Activated naive CD4-positive, alpha-beta T cell treated with Interleukin-2 at 50 U/mL for 16 hours (primary cell): ENCODE results near the gene ACOT11.

Source experiments
- DNase-seq: peaks from one replicate; pipeline ENCODE4 v3.0.0-alpha.2; 2020

ACOT11 gene

GRCh38 chr1:54538538-54538937 lies 9.5 kb upstream of the ACOT11 start:
- no peak for DNase-seq

- no peak for DNase-seq
Measured at GRCh38 chr1:54540582-54541295, 7.3 kb upstream of the ACOT11 start.

- DNase-seq: peak; percentile 52
Measured at GRCh38 chr1:54542120-54542961, 5.7 kb upstream of the ACOT11 start.

- DNase-seq: no peak
Measured at GRCh38 chr1:54542962-54543539, 5.0 kb upstream of the ACOT11 start.

- no peak for DNase-seq
Measured at GRCh38 chr1:54543729-54544496, 4.1 kb upstream of the ACOT11 start.

- DNase-seq: no peak
Measured at GRCh38 chr1:54545916-54546635, 2.0 kb upstream of the ACOT11 start.

- DNase-seq: no peak
Measured at GRCh38 chr1:54546651-54547401, 1.2 kb upstream of the ACOT11 start.

- no peak for DNase-seq
Measured at GRCh38 chr1:54548389-54549044, 489 bp downstream of the ACOT11 start.

- no peak for DNase-seq
Measured at GRCh38 chr1:54549181-54549924, 1.3 kb downstream of the ACOT11 start.

GRCh38 chr1:54551891-54552290 lies 3.9 kb downstream of the ACOT11 start:
- no peak for DNase-seq

GRCh38 chr1:54553602-54554313 lies 5.7 kb downstream of the ACOT11 start:
- no peak for DNase-seq

- DNase-seq: no peak
Measured at GRCh38 chr1:54556110-54556509, 8.1 kb downstream of the ACOT11 start.

GRCh38 chr1:54557671-54558355 lies 9.8 kb downstream of the ACOT11 start:
- no peak for DNase-seq

GRCh38 chr1:54558434-54559030 lies 10.5 kb downstream of the ACOT11 start:
- no peak for DNase-seq

GRCh38 chr1:54559111-54559548 lies 11.1 kb downstream of the ACOT11 start:
- DNase-seq: no peak

GRCh38 chr1:54559771-54560231 lies 11.8 kb downstream of the ACOT11 start:
- no peak for DNase-seq

- DNase-seq: no peak
Measured at GRCh38 chr1:54564312-54565112, 16.5 kb downstream of the ACOT11 start.

- DNase-seq: no peak
Measured at GRCh38 chr1:54565113-54565501, 17.1 kb downstream of the ACOT11 start.
